GM23248 (cell line): ENCODE measurements around the gene MCF2L. TPM values are rescaled to one million over a fixed set of nuclear protein-coding genes. Genes with fewer than 3 reads are reported as not detected.
A peak's percentile ranks its signal among the peaks of the same experiment; 100 is the strongest.

ENCODE experiments used
- DNase-seq: peaks from one replicate; pipeline ENCODE4 v3.0.0-alpha.2; 2015
- H2AFZ ChIP-seq: fragments of 200-600 bp; sonication (generic); 2 replicates; pipeline ENCODE4 v1.6.1; 2016; ENCODE audit warnings: antibody characterized with exemption
- H3F3A ChIP-seq: fragments of 200-600 bp; sonication (generic); 2 replicates; pipeline ENCODE4 v1.6.1; 2016; ENCODE audit warnings: mild to moderate bottlenecking, antibody characterized with exemption, mixed run types; ENCODE audit not compliant: insufficient read depth
- H3K27ac ChIP-seq: fragments of 200-600 bp; sonication (generic); 2 replicates; pipeline ENCODE4 v1.5.1; 2016; ENCODE audit warnings: mild to moderate bottlenecking
- H3K27me3 ChIP-seq: fragments of 200-600 bp; sonication (generic); replicated peaks from 2 replicates; pipeline ENCODE4 v1.6.1; 2016; ENCODE audit warnings: mild to moderate bottlenecking; ENCODE audit not compliant: insufficient read depth
- H3K36me3 ChIP-seq: fragments of 200-600 bp; sonication (generic); 2 replicates; pipeline ENCODE4 v1.6.1; 2016; ENCODE audit warnings: low read depth, mild to moderate bottlenecking
- H3K4me1 ChIP-seq: fragments of 200-600 bp; sonication (generic); 2 replicates; pipeline ENCODE4 v1.6.1; 2016; ENCODE audit warnings: mild to moderate bottlenecking; ENCODE audit not compliant: insufficient read depth
- H3K4me2 ChIP-seq: fragments of 200-600 bp; sonication (generic); one replicate; pipeline ENCODE4 v1.6.1; 2016; ENCODE audit warnings: mild to moderate bottlenecking; ENCODE audit not compliant: unreplicated experiment
- H3K4me3 ChIP-seq: fragments of 200-600 bp; sonication (generic); 2 replicates; pipeline ENCODE4 v1.5.1; 2016; ENCODE audit warnings: mild to moderate bottlenecking
- H3K79me2 ChIP-seq: fragments of 200-600 bp; sonication (generic); 2 replicates; pipeline ENCODE4 v1.6.1; 2016; ENCODE audit warnings: mild to moderate bottlenecking; ENCODE audit not compliant: insufficient read depth
- H3K9ac ChIP-seq: fragments of 200-600 bp; sonication (generic); 2 replicates; pipeline ENCODE4 v1.6.1; 2016; ENCODE audit warnings: mild to moderate bottlenecking
- H3K9me2 ChIP-seq: fragments of 200-600 bp; sonication (generic); 2 replicates; pipeline ENCODE4 v1.6.1; 2016; ENCODE audit warnings: mixed run types, mild to moderate bottlenecking, moderate library complexity; ENCODE audit not compliant: insufficient read depth
- H3K9me3 ChIP-seq: fragments of 200-600 bp; sonication (generic); one replicate; pipeline ENCODE4 v1.6.1; 2017; ENCODE audit warnings: low read depth
- H4K20me1 ChIP-seq: fragments of 200-600 bp; sonication (generic); 2 replicates; pipeline ENCODE4 v1.6.0; 2016; ENCODE audit not compliant: insufficient read depth
- EZH2 ChIP-seq: fragments of 200-600 bp; sonication (generic); IDR thresholded peaks from 2 replicates; pipeline ENCODE4 v1.6.1; 2018; ENCODE audit warnings: antibody characterized with exemption, mild to moderate bottlenecking; ENCODE audit not compliant: insufficient read depth, poor library complexity, severe bottlenecking
- EZH2phosphoT487 ChIP-seq: fragments of 200-600 bp; sonication (generic); IDR thresholded peaks from 2 replicates; pipeline ENCODE4 v1.6.1; 2018; ENCODE audit warnings: antibody characterized with exemption, moderate library complexity, mild to moderate bottlenecking, low read depth; ENCODE audit not compliant: insufficient read depth
- WGBS, 2 experiments: methylation state at CpG; one replicate each; pipeline ENCODE4 v1.1.6; 2015 to 2017; ENCODE audit warnings: low lambda C conversion rate in 2 of 2, low coverage in 1 of 2; ENCODE audit errors: missing lambda C conversion rate in 2 of 2; 5-methylcytosine and 5-hydroxymethylcytosine counted together
- in situ Hi-C: fragments of 300-500 bp; cut with MboI; formaldehyde crosslinking; loops from 2 replicates; pipeline ENCODE4 v1.15.0; 2020
- polyA plus RNA-seq: library from polyadenylated mRNA; unstranded; fragments of >200 nt; fragmentation: Nextera tagmentation; extraction: Ambion mirVana; gene quantifications from 2 replicates; pipeline ENCODE4 v1.2.1, GENCODE V29; 2016
- total RNA-seq: library from RNA; depleted of rRNA; stranded (reverse); fragments of >200 nt; shearing (Covaris generic); gene quantifications from 2 replicates; pipeline ENCODE4 v1.2.3, GENCODE V29; 2014

The MCF2L gene
- total and polyA plus RNA-seq, 2 experiments from 2014 or later, result not detected

DNA sequence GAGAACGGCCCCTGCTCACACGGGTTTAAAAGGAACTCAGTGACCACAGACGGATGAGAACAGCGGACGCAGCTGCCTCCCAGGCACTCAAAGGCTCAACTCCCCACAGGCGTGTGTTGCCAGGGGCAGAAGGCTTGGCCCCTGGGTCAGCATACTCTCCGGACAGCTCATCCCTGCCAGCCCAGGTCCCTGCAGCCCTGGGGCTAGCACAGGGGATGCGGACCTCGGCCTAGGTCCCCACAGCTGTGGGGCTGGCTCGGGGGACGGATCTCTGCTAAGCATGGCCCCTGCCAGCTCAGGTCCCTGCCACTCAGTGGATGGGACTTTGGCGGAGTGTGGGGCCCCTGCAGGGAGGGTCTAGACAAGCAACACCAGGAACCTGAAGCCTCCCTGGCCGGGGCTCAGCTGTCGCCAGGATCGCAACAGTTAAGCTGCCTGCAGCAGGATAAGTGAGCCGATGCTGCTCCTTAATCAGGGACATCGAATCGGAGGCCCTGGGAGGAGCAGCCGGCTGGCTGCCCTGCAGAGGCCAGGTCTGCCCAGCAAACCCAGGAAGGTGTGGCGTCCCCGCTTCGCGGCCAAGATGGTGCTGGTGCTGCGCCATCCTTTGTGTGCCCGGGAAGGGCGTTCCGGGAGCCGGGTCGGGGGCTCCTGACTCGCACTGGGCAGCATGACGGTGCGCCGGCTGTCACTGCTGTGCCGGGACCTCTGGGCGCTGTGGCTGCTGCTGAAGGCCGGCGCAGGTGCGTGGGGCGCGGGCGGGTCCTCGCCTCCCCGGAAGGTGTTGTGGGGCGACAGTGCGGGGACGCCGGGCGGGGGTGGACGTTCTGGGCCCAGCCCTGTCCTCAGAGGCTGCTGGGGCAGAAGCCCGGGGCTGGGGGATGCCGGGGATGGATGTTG lies 32.5 kb downstream of the MCF2L start:
- H3K9ac ChIP-seq, result no peak overlapping the region
- DNase-seq, result peak; percentile 12
- WGBS, 2 experiments, result 10 to 12% methylated on average over 43 to 44 of the region's 51 CpGs

DNA sequence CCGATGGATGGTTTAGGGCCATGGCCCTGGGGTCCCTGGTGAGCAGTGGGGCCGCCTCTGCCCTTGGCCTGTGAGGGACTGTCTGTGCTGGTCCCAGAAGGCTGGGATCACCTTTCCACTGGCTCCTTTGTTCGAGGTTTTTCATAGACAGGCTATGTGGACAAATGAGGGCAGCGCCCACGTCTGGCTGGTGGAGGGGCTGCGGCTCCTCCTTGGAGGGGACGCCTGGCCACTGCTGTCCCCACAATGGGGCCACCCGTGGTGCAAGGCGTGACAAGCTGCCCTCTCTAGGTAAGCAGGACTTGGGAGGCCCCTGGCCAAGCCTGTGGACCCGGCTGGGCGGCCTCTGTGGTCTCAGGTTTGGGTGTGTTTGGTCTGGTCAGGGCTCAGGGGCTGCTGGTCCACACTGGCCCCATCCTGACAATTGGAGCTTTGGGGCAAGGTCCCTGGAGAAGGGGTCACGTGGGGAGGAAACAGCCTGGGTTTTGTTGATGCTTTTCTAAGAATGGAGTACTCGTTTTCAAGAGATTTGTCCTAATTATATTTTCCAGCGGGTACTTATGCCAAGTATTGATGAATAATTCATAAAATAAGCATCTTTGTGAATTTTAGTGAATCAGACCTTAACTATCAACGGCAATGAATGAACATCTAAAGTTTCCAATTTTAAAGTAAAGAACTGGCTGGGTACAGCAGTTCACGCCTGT lies 33.3 kb downstream of the MCF2L start:
- no peak overlapping the region for H3K4me2 ChIP-seq
- H4K20me1 ChIP-seq, result no peaks in the 10 kb centered on the region
- H3K4me3 ChIP-seq, result no peak overlapping the region
- no peaks in the 10 kb centered on the region for H3K9me3 ChIP-seq
- H3K4me1 ChIP-seq, result no peaks in the 10 kb centered on the region
- peaks cover 21% of the 10 kb centered on the region for H3K27me3 ChIP-seq
- H3F3A ChIP-seq, result no peaks in the 10 kb centered on the region
- no peak overlapping the region for H3K9ac ChIP-seq
- no peak overlapping the region for H3K27ac ChIP-seq
- H3K36me3 ChIP-seq, result no peaks in the 10 kb centered on the region
- TF ChIP-seq EZH2phosphoT487 (no peak), EZH2 (no peak)
- no peak overlapping the region for H2AFZ ChIP-seq
- H3K9me2 ChIP-seq, result no peaks in the 10 kb centered on the region
- in situ Hi-C loops, result no loop called here
- DNase-seq, result no peak
- WGBS, 2 experiments, result 33 to 38% methylated on average over 15 to 16 of the region's 16 CpGs
- H3K79me2 ChIP-seq, result no peaks in the 10 kb centered on the region

More for the DNA sequence above, 32.5 kb downstream of the MCF2L start:
- no peaks in the 10 kb centered on the region for H3K9me2 ChIP-seq
- no peaks in the 10 kb centered on the region for H3K4me1 ChIP-seq
- H3K27ac ChIP-seq, result no peak overlapping the region
- H3F3A ChIP-seq, result no peaks in the 10 kb centered on the region
- no peaks in the 10 kb centered on the region for H3K36me3 ChIP-seq
- H3K9me3 ChIP-seq, result no peaks in the 10 kb centered on the region
- no peaks in the 10 kb centered on the region for H3K79me2 ChIP-seq
- H2AFZ ChIP-seq, result no peak overlapping the region
- H3K4me3 ChIP-seq, result no peak overlapping the region
- peaks cover 21% of the 10 kb centered on the region for H3K27me3 ChIP-seq
- no peaks in the 10 kb centered on the region for H4K20me1 ChIP-seq
- TF ChIP-seq EZH2phosphoT487 (no peak), EZH2 (no peak)
- no peak overlapping the region for H3K4me2 ChIP-seq
- in situ Hi-C loops, result no loop called here

DNA sequence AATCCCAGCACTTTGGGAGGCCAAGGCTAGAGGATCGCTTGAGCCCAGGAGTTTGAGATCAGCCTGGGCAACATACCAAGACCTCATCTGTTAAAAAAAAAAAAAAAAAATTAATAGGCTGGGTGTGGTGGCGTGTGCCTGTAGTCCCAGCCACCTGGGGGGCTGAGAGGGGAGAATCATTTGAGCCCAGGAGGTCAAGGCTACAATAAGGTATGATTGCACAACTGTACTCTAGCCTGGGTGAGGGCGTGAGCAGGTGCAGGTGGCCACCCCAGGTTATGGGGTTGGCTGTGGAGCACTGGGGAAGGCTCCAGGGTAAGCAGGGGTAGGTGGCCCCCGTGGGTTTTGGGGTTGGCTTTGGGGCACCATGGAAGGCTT lies 33.9 kb downstream of the MCF2L start:
- Histone ChIP-seq H3K27ac (no peak overlapping the region), H3K4me3 (no peak overlapping the region), H3K79me2 (no peaks in the 10 kb centered on the region), H3K27me3 (peaks cover 21% of the 10 kb centered on the region), H3K9me3 (no peaks in the 10 kb centered on the region), H4K20me1 (no peaks in the 10 kb centered on the region), H3K36me3 (no peaks in the 10 kb centered on the region), H2AFZ (no peak overlapping the region), H3K4me1 (no peaks in the 10 kb centered on the region), H3K9ac (no peak overlapping the region), H3F3A (no peaks in the 10 kb centered on the region), H3K4me2 (no peak overlapping the region), H3K9me2 (no peaks in the 10 kb centered on the region)
- TF ChIP-seq EZH2phosphoT487, result no peak
- no peak for TF ChIP-seq EZH2
- no peak for DNase-seq
- in situ Hi-C loops, result no loop called here
- WGBS, 2 experiments, result 29 to 34% methylated on average over 4 of the region's 4 CpGs

DNA sequence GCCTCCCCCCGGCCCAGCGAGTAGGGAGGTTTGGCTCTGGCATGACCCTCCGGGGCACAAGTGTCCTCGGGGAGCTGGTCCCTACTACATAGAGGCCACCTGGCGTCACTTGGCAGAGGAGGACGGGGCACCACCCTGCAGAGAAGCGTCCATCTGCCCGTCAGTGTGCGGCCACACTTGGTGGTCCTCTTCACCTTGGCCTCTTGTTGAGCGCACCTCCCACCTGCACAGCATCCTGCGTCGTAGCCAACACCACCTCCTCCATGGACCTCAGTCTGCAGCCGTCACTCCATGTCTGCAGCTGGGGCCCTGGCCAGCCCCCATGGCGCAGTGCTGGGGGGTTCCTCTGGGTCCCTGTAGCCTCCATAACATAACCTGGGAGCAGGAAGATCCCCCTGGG lies 35.1 kb downstream of the MCF2L start:
- in situ Hi-C loops, result no loop called here
- WGBS, 2 experiments, result 59 to 64% methylated on average over 13 to 14 of the region's 14 CpGs
- Histone ChIP-seq H3F3A (no peaks in the 10 kb centered on the region), H3K36me3 (no peaks in the 10 kb centered on the region), H4K20me1 (no peaks in the 10 kb centered on the region), H3K9me2 (no peaks in the 10 kb centered on the region), H3K4me2 (no peak overlapping the region), H3K27ac (no peak overlapping the region), H3K9me3 (no peaks in the 10 kb centered on the region), H3K79me2 (no peaks in the 10 kb centered on the region), H3K4me1 (no peaks in the 10 kb centered on the region), H3K27me3 (peaks cover 22% of the 10 kb centered on the region), H3K4me3 (no peak overlapping the region), H2AFZ (no peak overlapping the region), H3K9ac (no peak overlapping the region)
- TF ChIP-seq EZH2, result no peak
- no peak for TF ChIP-seq EZH2phosphoT487
- no peak for DNase-seq
